ENCODE measurements around the gene TADA3.

TADA3 gene

GRCh38 chr3:9792405-9793160, at the start of gene TADA3, which contains the start of gene ARPC4:
Gene TADA3 (minus strand): TSS chr3:9792473. CDS start chr3:9791466, 1,007 bp downstream.
Gene ARPC4 (plus strand): TSS chr3:9793082. CDS start chr3:9793122, 40 bp downstream.
- peak; percentile 82 for DNase-seq

DNA sequence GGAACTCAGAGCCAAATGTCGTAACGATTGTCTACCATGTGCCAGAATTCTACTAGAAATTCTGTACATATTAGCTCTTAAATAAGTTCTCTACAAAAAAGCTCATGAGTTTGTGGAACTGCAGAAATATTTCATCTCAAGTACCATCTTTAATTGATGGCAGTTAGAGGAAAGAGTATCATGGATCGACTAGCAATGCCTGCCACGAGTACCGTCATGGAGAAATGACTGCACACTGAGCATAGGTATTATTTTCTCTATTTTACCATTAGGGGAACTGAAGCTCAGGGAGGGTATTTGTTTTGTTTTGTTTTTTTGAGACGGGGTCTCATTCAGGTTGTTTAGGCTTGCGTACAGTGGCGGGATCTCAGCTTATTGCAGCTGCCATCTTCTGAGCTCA, 48.7 kb upstream of the TADA3 start:
- no peak for DNase-seq

- DNase-seq: no peak
Observed at GRCh38 chr3:9838856-9839255, 46.6 kb upstream of the TADA3 start.

DNA sequence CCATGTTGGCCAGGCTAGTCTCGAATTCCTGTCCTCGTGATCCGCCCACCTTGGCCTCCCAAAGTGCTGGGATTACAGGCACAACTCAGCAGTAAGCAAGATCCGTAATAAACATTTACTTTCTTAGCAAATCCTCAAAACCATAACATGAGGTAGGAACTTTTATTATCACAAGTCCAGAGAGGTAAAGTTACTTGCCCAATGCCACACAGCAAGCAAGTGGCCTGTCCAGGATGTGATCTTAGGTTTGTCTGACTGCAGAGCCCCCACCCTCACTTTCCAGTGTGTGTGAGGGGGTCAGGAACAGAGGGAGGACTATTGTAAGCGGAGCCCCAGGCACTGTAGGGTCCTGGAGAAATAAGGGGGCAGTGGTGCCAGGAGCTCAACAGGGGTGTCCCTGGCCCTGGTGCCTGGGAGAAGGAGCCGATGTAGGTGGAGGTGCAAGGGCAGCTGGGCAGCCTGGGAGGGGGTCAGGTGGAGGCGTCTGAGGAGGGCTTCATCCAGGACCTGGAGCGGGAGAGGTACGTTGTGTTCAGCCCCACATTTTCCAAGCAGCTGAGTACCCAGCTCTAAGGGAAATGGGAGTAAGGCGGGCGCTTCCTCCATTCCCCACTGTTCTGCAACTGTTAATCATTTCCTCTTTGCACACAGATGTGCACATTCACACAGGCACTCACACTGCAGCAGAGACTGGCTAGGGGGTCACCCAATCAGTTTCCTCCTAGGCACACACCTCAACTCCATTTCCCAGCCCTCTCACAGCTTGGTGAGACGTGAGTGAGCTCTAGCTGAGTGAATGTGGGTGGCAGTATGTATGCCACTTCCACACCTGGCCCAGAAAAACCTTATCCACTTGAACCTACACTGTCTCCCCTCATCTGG, 45.7 kb upstream of the TADA3 start:
- DNase-seq: no peak

GRCh38 chr3:9834520-9835380, 42.5 kb upstream of the TADA3 start:
- DNase-seq: no peak

DNA sequence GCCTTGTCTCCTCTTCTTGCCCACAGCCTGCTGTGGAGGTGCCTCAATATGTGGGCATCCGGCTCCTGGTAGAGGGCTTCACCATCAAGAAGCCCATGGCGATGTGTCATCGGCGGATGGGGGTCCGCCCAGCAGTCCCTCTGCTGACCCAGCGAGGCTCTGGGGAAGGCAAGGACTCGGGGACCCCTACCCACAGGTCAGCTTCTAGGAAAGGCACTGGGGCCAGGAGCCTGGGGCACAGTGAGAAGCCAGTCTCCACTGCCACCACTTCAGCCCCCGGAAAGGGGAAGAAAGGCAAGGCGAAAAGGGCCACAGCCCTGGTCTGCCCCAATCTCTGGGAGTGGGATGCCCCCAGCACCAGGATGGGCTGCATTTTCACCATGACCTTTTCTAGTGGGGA, 40.8 kb upstream of the TADA3 start:
- DNase-seq: no peak

GRCh38 chr3:9831253-9831652, 39.0 kb upstream of the TADA3 start:
- DNase-seq: no peak

DNA sequence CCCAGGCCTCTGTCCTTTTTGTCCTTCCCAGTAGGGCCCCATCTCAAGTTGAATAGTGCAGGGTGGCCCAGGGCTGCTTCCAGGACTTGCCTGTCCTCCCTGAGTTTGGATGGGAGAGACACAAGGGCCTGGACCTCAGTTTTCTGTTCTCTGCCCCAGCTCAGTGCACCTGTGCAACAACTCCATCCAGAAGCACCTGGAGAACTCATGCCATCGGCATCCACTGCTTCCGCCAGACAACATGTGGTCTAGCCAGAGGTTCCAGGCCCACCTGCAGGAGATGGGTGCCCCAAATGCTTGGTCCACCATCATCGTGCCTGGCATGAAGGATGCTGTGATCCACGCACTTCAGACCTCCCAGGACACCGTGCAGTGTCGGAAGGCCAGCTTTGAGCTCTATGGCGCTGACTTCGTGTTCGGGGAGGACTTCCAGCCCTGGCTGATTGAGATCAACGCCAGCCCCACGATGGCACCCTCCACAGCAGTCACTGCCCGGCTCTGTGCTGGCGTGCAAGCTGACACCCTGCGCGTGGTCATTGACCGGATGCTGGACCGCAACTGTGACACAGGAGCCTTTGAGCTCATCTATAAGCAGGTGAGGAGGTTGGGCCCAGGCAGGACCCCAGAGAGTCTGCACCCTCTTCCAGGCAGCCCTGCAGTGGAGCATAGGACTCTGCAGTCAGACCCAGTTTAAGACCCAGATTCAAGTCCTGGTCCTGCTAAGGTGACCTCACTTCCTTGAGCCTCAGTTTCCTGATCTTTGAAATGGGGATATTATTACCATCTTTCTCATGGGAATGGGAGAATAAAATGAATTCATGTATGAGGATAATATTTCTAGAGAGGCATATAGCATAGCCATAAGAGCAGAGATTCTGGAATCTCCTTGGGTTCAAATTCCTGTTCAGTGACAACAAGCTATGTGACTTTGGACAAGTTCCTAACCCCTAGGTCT, 36.8 kb upstream of the TADA3 start:
- no peak for DNase-seq

DNA sequence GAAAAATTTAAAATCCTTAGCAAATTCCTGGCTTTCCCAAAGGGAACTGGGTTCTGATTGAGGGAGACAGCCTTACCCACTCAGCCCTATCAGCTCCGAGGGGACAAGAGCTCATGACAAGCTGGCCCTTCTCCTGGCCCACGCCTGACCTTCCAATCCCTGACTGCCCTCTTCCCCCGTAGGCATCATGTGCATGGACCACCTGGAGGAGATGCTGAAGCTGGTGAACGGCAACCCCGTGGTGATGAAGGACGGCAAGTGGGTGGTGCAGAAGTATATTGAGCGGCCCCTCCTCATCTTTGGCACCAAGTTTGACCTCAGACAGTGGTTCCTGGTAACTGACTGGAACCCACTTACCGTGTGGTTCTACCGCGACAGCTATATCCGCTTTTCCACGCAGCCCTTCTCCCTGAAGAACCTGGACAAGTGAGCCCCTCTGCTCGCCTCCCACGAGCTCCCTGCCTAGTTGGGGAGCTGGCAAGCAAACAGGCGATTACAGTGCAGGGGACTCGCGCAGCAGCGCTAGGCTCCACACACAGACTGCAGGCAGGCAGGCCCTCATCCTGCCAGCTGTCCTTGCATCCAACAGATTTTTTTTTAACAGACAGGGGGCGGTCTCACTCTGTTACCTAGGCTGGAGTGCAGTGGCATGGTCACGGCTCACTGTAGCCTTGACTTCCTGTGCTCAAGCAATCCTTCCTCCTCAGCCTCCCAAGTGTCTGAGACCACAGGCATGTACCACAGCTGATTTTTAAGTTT, 34.7 kb upstream of the TADA3 start:
- no peak for DNase-seq

- no peak for DNase-seq
Observed at GRCh38 chr3:9825451-9826040, 33.3 kb upstream of the TADA3 start.

GRCh38 chr3:9820946-9821345, 28.7 kb upstream of the TADA3 start:
- no peak for DNase-seq

GRCh38 chr3:9820543-9820942, 28.3 kb upstream of the TADA3 start:
- DNase-seq: no peak

DNA sequence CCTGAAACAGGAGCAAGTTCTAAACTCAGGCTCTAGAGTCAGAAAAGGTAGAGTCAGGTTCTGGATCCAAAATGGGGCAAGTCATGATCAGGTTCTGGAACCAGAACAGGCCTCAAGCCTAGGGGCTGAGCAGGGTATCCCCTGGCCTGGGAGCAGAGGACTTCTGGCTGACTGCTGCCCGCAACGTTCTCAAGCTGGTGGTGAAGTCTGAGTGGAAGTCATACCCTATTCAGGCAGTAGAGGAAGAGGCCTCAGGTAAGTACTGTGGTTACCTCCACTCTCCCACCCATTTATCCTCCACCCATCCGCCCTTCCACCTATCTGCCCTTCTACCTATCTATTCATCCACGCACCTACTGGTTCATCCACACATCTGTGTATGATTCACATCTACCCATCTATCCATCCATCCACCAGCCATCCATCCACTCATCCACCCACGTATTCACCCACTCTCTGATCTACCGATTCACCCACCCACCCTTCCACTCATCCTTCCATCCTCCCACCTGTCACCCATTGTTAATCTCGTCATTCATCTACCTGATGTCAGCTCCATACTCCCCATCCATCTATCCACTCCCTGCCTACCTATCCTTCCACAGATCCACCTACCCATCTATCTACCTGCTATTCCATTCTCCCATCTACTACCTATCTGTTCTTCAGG, 26.5 kb upstream of the TADA3 start:
- DNase-seq: no peak

- DNase-seq: no peak
Observed at GRCh38 chr3:9817436-9817835, 25.2 kb upstream of the TADA3 start.

DNA sequence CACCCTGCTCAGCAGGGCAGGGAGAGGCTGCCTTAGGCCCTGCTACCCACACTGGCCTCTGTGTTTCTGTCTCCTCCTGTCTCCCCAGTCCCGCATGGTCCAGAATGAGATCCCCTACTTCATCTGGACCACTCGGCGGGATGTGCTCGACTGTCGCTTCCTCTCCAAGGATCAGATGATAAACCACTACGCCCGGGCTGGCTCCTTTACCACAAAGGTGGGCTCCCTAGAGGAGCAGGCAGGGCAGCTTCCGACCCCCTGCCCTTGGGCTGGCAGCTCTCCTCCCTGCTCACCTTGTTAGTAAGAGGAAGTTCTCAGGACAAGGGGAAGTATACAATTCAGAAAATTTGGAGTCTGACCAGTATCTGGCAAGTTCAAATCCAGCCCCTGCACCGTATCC, 23.7 kb upstream of the TADA3 start:
- no peak for DNase-seq

GRCh38 chr3:9812870-9813483, 20.7 kb upstream of the TADA3 start:
- DNase-seq: no peak

- no peak for DNase-seq
Observed at GRCh38 chr3:9810846-9811245, 18.6 kb upstream of the TADA3 start.

DNA sequence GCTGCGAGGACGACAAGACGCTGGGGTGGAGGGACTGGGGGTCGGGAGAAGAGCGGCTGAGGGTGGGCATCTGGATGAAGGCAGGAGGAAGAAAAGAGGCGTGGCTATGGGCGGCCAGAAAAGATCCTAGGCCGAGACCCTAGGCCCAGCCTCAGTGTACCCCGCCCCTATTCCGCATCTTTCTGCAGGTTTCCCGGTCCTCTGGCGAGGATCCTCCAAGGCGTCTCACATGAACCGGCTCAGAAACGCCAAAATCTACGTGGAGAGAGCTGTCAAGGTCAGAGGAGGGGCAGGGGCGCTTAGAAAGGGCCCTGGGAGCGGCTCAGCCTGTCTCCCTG, 18.1 kb upstream of the TADA3 start:
- DNase-seq: no peak

DNA sequence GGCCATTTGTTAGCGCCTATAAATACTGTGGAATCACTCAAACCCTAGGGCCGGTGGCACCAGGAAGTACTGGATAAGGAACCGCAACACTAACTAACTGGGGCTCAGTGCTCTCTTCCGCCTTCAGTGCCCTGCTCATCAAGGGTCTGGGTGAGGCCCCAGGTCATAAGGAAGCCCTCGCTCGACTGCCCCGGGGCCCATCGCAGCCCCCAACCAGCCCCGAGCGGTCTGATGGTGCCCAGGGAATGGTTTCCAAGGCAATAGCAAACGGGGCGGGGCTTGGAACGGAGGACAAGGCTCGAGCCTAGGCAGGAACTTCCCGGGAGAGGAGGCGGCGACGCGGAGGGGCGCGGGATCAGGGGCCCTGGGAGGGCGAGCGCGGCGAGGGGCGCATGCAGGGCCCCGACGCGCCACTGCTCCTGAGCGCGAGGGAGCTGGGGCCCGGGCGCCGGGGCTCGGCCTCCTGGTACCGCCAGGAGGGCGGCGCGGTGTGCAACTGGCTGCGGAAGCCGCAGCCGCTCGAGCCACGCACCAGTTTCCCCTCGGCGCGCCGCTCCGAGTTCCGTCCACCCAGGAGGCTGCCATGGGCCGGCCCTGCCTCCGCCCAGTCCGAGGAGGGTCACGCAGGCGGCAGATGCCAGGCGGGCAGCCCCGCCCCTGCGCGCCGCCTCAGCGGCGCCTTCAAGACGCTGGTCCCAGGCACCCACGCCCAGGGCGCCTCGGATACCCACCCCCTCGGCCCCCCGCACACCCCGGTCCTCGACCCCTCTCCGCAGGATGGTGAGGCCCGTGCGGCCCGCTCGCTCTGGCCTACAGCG, 17.6 kb upstream of the TADA3 start, which contains the start of gene TTLL3:
Gene TTLL3 (plus strand): TSS at position 648 of the 818 bp plus-strand sequence. CDS start 400 bp downstream, outside the sequence.
- DNase-seq: no peak

Data from DMS 273 treated with DMSO at 0.1 percent for 48 hours (cell line).